ENCODE data around the gene ANAPC13.
A peak's percentile ranks its signal among the peaks of the same experiment; 100 is the strongest.

Gene ANAPC13

DNA sequence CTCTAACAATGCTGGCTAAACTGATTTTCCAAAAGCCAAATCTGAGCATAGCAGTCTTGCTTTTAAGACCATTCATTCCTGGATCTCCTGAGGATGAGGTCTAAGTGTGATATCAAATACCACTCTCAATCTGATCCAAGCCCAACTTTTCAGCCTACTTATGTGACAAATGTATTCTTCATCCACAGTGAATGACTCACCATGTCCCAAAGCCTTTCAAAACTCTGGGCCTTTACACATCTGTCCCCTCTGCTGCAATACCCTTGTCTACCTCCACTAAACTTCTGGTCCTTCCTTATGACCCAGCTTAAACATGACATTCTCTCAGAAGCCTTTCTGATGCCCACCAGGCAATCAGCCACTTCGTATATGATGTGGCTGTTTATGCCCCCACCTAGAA is 4.6 kb downstream of the ANAPC13 start:
- no peak for DNase-seq

DNA sequence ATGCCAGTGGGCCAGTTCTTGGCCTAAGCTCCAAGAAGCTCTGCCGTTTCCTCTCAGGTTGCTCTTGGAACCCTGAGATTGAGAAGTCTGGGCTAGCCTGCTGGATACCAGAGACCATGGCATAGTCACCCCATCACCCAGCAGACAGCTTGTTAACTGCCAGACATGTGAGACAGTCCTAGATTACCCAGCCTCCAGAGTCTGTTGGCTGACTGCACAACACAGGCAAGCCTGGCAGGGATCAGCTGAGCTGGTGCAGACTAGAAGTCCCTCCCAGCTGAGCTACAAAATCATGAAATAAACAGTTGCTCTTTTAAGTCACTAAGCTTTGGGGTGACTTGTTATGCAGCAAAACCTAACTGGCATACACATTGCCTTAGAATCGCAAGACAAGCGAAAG is 5.2 kb downstream of the ANAPC13 start:
- no peak for DNase-seq

DNA sequence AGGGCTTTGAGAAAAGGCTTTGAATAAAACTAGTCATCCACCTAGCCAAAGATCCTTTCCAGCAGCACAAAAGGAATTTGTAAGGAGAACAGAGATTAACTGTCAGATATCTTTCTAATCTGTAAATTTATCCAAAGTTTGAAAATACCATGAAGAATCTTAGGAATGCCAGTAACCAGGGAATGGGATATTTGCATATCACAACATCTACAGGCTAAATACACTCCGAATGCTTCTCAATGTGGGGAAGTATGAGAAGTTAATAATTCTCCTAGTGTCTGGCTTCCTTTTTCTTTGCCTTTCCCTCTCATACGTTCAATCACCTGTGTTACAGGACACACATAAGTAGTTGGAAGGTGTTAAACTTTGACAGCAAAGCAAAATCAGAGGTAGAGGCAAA is 7.8 kb downstream of the ANAPC13 start:
- DNase-seq: no peak

DNA sequence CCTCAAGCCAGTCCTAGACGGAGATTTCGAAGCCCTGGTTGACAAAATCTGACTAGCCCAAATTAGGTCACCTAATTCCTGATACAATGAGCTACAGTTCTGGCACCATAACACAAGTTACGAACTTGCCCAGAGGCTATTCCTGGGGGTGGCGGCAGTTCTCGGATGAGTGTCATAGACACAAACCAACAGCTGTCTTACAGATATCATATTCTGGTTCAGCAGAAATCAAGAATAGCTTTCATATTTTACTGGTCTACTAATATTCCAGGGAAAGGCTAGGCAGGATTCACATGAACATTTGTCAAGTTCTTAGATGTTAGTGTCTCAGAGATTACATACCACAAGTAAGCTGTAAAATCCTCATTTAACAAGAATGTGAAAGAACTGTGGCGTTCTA is 8.8 kb downstream of the ANAPC13 start:
- no peak for DNase-seq

DNA sequence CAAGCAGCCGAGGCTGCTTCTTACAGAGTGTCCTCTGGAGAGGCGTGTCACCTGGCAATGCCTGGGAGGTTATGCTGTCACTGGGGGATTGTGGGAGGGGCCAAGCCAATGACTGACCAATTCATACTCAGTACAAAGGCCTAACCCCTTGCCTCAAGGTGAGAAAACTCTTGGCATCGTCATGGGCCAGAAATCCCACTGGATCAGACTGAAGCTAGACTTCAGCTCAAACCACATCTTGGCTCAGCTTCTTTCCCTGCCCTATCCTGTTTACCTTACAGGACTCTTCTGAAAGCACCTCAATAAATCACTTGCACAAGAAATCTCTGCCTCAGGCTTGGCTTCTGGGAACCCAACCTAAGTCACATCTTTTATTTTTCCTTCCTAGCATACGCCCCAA is 9.5 kb downstream of the ANAPC13 start:
- DNase-seq: no peak

DNA sequence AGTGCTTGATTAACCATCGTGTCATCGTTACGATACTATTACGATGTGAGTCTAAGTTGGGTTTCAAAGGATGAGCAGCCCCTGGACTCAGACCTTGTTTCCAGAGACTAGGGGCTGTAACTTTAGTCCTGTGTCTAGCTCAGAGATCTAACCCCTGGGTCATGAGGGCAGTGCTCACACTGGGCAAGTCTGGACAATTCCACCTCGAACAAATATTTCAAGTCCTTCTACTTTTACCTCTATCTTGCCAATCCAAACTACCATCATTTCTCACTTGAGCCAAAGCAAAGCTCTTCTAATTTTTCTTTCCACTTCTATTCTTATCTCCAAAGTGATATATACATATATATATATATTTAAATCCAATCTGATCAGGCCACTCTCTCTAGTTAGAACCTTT is 10.8 kb downstream of the ANAPC13 start:
- no peak for DNase-seq

DNA sequence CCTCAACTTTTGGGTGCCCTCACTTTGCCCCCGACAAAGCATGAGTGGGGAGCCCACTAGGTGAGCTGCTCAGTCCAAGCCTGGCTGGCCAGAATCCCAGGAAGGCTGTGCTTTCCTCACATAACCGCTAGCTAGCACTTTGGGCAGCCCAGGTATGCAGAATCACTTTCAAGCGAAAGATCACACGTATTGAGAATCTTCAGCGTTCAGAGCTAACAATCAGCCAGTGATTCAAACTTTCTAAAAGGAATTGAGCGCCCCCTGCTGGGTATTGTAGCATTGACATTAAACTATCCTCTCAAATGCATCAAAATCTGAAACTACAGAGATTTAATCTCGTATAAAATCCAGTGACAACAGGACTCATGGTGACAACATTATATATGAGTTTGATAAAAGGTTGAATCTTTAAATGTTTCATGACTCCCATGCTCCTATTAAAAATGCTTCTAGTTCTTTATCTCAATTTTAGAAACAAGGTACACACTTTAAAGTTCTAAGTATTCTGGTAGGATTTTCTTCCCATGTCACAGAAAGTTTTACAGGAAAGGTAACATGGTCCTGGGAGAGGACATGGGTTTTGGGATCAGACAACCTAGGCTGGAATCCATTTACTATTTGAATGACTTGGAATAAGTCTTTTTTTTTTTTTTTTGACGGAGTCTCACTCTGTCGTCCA is 11.8 kb downstream of the ANAPC13 start:
- peak; percentile 81 for DNase-seq

DNA sequence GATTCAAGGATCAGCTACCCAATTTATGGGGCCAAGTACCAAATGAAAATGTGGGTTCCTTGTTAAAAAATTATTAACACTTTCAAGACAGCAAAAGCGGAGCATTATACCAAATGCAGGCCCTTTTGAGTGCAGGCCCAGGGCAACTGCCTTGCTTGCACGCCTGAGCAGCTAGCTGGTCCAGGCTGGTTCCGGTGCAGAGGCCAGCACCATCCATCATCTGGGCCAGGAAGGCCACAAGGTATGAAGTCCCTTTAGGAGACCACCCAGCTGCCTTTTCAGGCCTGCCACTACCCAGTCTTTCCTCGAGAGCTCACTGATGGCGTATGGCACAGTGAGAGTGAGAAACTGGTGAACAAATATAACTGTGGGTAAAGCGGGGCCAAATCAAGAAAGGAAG is 13.0 kb downstream of the ANAPC13 start:
- no peak for DNase-seq

DNA sequence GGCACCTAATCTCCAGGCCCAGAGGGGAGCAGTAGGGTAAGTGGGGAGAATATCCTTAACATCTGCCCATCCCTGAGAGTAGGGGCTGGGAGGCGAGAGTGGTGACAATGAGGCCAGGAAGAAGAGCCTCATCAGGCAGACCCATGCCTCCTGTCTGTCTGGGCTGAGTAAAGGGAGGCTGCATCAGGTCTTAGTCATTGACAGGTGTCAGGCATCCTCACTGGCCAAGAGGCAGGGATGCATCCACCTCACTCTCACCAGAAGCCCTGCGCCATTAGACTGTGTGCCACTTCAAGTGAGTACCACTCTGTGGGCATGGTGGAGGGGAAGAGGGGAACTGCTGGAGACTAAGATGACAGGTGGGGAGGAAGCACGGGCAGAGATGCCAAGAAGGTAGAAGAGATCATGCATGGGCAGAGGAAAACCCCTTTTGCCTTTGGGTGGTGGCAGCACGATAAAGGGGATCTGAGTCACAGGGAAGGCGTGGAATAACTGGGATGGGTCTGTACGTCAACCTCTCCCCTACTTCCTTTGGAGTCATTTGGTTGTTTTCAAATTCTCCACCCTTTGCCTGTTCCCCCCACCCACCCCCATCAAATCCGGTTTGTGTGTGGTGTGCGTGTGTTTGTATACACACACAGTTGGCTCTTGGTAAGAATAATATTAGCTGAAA is 14.1 kb downstream of the ANAPC13 start:
- no peak for DNase-seq

DNA sequence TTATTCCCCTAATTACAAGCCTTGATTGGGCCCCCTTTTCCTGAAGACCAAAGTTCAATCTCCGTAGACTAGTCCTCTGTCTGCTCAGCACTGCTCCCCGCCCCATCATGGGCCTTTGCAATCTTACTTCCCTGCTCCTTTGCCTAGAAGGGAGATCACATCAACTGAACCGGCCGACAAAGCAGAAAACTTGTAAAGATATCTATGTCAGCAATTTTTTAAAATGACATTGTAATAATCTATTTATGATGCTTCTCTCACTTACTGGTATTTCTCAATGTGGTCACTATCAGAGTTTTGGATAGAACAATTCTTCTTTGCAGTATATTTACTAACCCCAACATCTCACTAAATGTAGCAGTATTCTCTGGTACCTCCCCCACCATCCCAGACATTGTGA is 17.3 kb downstream of the ANAPC13 start:
- DNase-seq: no peak

DNA sequence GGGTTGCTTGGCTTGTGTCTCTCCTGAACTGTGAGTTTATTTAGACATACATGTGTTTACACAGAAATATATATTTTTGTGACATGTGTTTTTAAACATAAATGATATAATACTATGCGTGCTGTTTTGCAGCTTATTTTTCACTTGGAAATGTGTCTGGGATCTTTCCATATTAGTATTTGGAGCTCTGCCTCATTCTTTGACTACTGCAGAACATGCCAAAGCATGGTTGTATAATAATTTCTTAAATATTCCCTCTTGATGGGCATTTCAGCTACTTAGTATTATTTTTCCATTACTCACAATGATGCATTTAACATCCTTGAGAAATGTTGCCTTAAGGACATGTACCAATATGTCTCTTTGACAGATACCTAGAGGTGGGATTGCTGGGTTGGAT is 19.5 kb downstream of the ANAPC13 start:
- DNase-seq: no peak

DNA sequence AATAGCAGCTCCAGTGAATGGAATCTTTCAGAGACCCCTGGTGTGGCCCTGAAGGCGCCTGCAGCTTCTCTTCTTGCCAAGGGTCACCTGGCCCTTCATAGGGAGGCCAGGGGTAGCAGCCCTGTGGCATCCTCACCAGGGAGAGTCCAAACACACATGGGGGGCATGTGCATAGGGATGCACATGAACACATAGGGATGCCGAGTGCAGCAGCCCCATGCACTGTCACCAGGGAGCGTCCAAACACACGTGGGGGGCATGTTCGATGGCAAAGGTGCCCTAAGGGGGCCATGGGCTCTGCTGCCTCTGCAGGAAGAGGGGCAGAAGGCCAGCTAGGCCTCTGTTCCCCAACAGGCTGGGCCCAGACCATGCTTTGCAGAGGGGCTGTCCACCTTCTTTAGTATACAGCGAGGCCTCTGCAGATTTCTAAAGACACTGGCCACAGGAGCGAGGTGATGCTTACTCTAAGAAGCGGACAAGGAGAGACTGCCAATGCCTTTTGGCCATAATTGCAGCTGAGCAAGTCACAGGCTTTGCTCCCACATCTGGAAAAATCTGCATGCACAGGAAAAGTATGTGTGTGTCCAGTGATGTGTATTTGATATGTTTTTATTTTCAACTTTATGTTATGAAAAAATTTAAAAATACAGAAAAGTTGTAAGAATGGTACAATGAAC is 21.0 kb downstream of the ANAPC13 start:
- no peak for DNase-seq

DNA sequence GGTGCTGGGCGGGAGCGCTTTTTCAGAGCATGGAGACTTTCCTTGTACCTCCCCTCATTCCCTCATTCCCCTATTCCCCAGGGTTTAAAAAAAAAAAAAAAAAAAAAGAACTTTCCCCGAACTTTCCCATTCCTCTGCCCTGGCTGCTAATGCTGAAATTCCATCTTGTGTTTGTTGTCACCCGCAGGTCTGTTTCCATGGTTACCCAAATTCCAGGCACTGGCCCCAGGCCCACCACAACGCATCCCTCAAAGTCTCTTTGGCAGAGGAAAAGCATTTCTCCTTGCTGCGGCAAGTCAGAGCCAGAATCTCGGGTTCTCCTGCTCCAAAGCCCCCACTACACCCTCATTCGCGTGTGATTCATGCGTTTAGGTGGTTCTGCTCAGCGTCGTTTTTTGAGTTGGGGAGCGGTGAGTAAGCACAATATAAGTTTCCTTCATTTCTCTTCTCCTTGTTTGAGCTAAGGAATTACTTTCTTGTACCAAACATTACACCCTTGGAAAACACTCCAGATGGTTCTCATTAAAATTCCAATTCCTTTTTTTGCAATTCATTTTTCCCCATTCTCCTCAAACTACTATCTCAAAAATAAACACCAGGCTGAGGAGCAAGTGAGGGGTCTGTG is 21.6 kb downstream of the ANAPC13 start:
- no peak for DNase-seq

DNA sequence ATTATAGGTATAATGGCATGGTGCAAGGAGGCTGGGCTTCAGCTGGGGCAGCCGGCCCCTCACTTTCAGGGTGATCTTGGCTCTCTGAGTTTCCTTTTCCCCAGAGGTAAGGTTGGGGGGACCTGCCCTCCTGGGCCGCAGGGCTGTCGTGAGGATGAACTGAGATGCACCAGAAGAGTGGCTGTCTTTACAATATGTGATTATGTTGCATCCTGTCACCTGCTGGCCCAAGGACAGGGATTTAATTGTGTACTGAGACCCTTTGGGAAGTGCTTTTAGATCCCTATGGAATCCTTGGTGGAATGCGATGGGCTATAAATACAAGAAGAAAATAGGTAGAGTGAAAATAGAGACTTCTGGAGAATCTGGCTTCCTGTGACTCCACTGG is 22.1 kb downstream of the ANAPC13 start:
- DNase-seq: no peak

DNA sequence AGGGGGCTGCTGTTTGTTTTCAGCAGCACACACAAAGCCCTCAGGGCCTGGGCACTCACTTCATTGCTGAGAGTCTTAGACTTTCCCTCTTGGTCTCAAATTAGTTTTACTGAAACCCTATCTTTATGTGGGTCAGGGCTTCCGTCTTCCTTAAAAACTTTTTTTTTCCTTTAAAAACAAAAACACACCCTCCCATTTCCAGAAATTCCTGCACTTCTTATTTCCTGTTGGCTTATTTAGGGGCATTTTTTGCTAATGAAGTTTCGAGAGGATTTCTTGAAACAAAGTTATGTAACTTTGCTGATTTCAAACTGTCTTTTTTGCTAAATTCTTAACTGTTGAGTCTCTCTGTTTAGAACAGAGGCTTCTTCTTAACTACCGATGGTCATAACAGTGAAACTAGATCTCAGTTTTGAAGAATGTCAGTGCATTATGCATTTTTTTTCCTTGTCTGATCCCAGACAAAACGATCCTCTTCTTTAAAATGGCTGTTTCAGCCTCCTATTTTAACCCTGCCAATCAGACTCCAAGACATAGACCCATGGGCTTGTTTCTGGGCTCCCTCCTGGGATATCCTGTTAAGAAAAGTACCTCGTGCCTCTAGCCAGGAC is 23.3 kb downstream of the ANAPC13 start:
- DNase-seq: no peak

DNA sequence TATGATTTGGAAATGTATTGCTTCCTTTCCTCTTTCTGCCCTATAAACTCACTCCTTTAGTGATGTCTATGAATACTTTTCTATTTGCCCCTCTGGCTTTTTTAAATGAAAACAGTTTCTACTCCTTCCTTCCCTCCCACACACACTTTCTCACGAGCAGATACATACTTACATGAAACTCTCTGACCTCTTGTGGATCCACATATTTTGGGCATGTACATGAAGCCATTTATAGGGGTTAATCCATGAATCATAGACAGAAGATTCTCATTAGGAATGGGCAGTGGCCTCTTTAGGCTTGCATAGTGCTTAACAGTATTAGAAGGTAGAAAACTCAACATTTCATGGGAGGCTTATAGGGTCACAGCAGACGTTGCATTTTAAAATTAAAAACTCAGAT is 24.8 kb downstream of the ANAPC13 start:
- no peak for DNase-seq

DNA sequence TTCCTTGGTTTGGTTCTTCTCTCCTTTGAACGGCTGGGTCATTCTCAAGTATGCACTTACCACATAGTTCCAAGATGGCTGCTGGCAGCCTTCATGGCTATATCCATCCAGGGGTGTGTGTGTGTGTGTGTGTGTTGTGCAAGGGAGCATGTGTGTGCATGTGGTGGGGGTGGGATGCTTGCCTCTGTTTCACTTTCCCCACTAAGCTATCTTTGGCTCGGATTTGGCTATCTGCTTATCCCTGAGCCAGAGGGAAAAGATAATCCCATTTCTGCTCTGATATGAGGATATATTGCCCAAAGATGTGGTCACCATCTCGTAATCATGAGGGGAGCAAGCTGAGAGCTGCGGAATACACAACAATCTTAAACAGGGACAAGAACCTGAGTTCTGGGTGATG is 26.2 kb downstream of the ANAPC13 start:
- DNase-seq: no peak

DNA sequence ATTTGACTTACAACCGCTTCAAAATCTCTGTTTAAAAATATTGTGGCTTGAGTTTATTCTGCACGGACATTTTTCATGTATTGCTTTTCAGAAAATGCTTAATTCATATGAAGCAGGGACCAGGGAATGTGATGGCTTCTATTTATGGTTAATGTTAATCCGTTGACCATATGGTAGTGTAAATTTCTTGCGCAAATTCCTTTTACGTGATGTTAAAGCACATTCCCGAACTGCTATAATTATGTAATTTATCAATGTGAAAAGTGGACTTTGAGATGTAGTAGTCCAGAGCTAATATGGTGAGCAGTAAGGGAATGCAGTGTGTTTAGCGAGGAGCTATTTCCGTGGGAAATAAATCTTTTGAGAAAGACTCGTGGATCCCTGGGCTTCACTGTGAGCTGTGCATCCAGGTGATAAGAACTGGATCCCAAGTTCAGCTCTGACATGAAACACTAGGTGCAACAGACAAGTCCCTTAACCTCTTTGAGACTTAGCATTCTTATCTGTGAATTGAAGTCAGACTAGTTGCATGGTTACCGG is 27.3 kb downstream of the ANAPC13 start:
- no peak for DNase-seq

DNA sequence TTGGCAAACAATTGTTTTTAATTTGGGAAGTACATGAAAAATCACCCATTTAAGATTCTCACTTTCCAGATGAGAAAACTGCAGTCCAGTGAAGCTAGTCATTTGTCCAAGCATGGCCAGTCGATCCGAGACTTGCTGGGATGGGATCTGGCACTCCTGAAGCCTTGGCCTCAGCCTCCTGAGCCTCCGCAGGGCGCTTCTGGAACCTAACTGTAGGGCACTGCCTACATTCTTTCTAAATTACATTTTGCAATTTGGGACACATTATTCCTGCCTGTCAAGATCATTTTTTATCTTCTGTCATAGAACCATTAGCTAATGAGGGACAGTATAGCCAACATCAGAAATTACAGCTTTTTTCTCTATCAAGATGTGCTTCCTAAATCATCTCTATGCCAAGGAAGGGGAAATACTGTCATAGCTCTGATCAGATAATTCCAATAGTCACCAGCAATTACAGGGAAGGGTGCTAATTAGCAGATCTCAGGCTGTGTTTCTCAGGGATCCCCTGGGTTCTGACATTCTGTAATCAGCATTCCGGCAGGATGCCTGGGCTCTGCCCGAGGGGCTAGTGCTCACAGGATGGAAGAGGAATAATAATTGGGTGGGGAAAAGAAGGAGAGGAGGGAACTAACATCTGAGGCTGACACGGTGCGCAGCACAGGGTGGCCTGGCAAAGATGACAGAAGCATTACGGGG is 28.3 kb downstream of the ANAPC13 start:
- DNase-seq: no peak

DNA sequence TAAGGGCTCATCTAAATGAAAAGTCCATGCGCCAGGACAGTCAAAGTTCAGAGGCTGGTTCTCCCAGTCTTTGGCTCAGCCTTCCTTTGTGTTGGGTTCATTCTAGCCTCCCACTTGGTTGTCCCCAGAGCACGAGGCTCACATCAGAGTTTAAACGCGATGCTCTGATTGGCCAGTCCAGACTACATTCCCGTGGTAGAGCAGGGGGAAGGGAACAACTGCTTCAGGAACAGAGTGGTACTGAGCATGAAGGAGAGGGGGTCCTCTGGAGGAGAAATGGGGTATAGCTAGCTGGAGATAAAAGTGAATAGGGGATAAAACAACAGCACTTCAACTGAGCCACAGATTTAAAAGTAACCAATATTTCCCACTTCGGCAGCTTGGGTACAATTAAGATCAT is 32.2 kb downstream of the ANAPC13 start:
- DNase-seq: no peak

DNA sequence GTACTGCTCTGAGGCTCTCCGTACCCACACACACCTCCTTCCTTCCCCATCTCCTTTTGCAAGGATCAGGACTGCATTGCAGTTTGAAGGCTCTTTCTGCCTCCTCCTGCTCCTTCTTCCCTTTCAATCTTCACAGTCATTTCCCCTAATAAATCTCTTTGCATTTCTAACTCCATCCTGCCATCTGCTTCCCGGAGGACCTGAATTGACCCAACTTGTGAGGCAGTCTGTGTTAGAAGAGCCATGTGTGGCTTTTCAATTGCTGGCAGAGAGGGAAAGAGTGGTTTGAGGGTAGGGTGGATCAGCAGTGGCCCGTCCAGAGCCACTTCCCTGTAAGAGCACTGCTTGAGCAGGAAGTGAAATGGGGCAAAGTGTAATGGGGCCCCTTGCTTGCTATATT is 35.8 kb downstream of the ANAPC13 start:
- no peak for DNase-seq

DNA sequence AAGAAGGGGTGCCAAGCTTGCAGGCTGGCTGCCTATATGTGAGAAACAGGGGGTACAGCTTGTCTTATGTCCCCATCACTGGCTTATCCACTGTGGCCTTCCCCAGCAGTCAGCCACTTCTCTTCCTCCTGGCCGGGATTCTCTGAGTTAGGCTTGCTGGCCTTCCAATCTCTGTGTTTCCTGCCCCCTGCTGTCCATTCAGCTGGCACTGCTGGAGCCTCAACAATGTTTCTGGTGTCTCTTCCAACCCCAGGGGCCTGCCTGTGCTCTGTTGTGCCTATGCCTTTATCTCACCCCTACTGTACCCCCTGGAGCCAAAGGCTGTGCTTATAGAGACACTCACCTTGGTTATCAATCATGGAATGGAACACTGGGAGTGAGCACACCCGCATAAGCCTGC is 36.5 kb downstream of the ANAPC13 start:
- DNase-seq: no peak

DNA sequence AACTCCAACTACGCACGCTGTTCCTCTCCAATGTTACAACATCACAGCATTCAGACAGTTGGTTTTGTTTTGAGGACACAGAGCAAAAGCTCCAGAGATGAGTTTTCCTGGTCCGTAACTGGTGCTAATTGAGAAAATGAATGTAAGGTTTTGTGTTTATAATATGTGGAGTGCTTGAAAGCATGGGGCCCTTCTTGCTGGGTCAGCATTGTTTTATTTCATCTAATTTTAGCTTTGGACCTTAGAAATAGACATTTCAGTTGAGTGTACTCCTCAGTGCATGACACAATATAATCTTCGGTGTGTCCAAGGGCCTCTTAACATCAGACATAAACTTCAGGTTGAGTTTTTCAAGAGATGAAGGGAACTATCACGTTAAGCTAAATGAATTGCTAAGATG is 37.1 kb downstream of the ANAPC13 start:
- no peak for DNase-seq
